Hepatocyte (in vitro differentiated cells): Measurements from ENCODE around the gene NT5E.

ENCODE experiments used
- CTCF ChIP-seq: fragments of 200-600 bp; sonication (generic); IDR thresholded peaks from 2 replicates; pipeline ENCODE4 v1.5.1; 2016; ENCODE audit warnings: antibody characterized with exemption, mild to moderate bottlenecking; ENCODE audit not compliant: poor library complexity
- EZH2phosphoT487 ChIP-seq: fragments of 200-600 bp; sonication (generic); IDR thresholded peaks from one replicate; pipeline ENCODE4 v1.6.1; 2018; ENCODE audit warnings: antibody characterized with exemption, mild to moderate bottlenecking, low read depth, moderate library complexity; ENCODE audit not compliant: unreplicated experiment, severe bottlenecking

DNA sequence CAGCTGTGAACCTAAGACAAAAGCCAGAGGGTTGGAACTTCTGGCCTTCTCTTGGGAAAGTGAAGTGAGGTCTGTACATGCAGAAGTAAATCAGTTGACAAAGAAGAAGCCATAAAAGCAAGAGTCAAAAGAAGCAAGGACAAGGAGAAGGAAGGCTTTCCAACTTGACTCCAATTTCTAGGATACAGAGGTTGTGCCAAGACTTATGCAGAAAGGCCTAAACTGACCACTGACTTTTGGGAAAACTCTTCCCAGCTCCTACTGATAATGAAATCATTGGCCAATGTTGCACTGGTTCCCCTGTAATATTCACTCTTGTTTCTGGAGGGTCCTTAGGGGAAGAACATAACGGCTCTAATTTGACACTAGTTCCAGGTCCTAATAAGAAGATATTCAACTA, 29.3 kb upstream of the NT5E start:
- TF ChIP-seq CTCF (no peak), EZH2phosphoT487 (no peak)
